Effector memory CD8-positive, alpha-beta T cell (primary cell): Measurements from ENCODE around the gene ABCD3.
"Not testable (repeated sequence)": the region's sequence is repeated elsewhere in the genome, so short reads cannot be mapped to it uniquely, and the experiment has no call there.

ENCODE experiments used
- ATAC-seq: fragments of 150-1000 bp; cut with Tn5 transposase; replicated peaks from 2 replicates; pipeline ENCODE4 v1.10.0; 2021; ENCODE audit warnings: mild to moderate bottlenecking, moderate library complexity
- DNase-seq, 3 experiments: peaks; one replicate each; pipeline ENCODE4 v3.0.0; 2021
- H3K27ac Mint-ChIP-seq, 2 donors: one replicate each; pipeline ENCODE4 v1.8.0; 2022; ENCODE audit warnings: mild to moderate bottlenecking in 2 of 2, mixed read lengths in 2 of 2, moderate library complexity in 2 of 2
- H3K27me3 Mint-ChIP-seq, 2 donors: one replicate each; pipeline ENCODE4 v1.8.0; 2022; ENCODE audit warnings: mixed read lengths in 2 of 2
- H3K36me3 Mint-ChIP-seq: one replicate; pipeline ENCODE4 v1.8.0; 2022; ENCODE audit warnings: mild to moderate bottlenecking, moderate library complexity, mixed read lengths; ENCODE audit not compliant: insufficient read depth
- H3K4me1 Mint-ChIP-seq, 2 donors: one replicate each; pipeline ENCODE4 v1.8.0; 2022; ENCODE audit warnings: low read depth in 2 of 2, mixed read lengths in 2 of 2
- H3K4me3 Mint-ChIP-seq, 2 donors: one replicate each; pipeline ENCODE4 v1.8.0; 2022; ENCODE audit warnings: mild to moderate bottlenecking in 2 of 2, mixed read lengths in 2 of 2, moderate library complexity in 2 of 2
- H3K9me3 Mint-ChIP-seq, 2 donors: one replicate each; pipeline ENCODE4 v1.8.0; 2022; ENCODE audit warnings: mixed read lengths in 2 of 2

Gene ABCD3

GRCh38 chr1:94422115-94422820 lies 4.1 kb downstream of the ABCD3 start:
- H3K4me1 Mint-ChIP-seq = peaks cover 27 to 74% of the 10 kb centered on the region in 2 donors
- no peak overlapping the region for H3K27ac Mint-ChIP-seq
- peaks cover 6% of the 10 kb centered on the region for H3K36me3 Mint-ChIP-seq
- H3K27me3 Mint-ChIP-seq = no peaks in the 10 kb centered on the region
- H3K9me3 Mint-ChIP-seq = no peaks in the 10 kb centered on the region
- DNase-seq (no peak), ATAC-seq (no peak)
- H3K4me3 Mint-ChIP-seq = no peak overlapping the region

GRCh38 chr1:94425821-94426484 lies 7.8 kb downstream of the ABCD3 start:
- Mint-ChIP-seq H3K27me3 (no peaks in the 10 kb centered on the region), H3K9me3 (no peaks in the 10 kb centered on the region), H3K4me1 (peaks cover 31 to 73% of the 10 kb centered on the region in 2 donors), H3K36me3 (peaks cover 6% of the 10 kb centered on the region), H3K27ac (peak overlapping the region in 1 of 2 donors; percentile 28), H3K4me3 (no peak overlapping the region)
- DNase-seq = no peak
- no peak for ATAC-seq

- H3K27me3 Mint-ChIP-seq, DNase-seq, ATAC-seq, H3K4me3 Mint-ChIP-seq, H3K9me3 Mint-ChIP-seq, H3K36me3 Mint-ChIP-seq: not testable (repeated sequence)
- Mint-ChIP-seq H3K4me1 (peaks cover 31 to 70% of the 10 kb centered on the region in 2 donors), H3K27ac (peak overlapping the region in 1 of 2 donors; percentile 28)
These were observed 8.3 kb downstream of the ABCD3 start for GRCh38 chr1:94426485-94426870.

- Mint-ChIP-seq H3K9me3 (no peaks in the 10 kb centered on the region), H3K4me3 (no peak overlapping the region), H3K4me1 (peaks cover 25 to 60% of the 10 kb centered on the region in 2 donors), H3K36me3 (peaks cover 6% of the 10 kb centered on the region), H3K27ac (no peak overlapping the region), H3K27me3 (no peaks in the 10 kb centered on the region)
- no peak for DNase-seq
- ATAC-seq = no peak
These were observed 10.3 kb downstream of the ABCD3 start for GRCh38 chr1:94428441-94428840.

- H3K27me3 Mint-ChIP-seq, DNase-seq, H3K4me3 Mint-ChIP-seq, H3K27ac Mint-ChIP-seq, ATAC-seq, H3K9me3 Mint-ChIP-seq, H3K36me3 Mint-ChIP-seq: not testable (repeated sequence)
- peaks cover 28 to 60% of the 10 kb centered on the region in 2 donors for H3K4me1 Mint-ChIP-seq
These were observed 10.8 kb downstream of the ABCD3 start for GRCh38 chr1:94428927-94429528.

GRCh38 chr1:94430066-94430465 lies 11.9 kb downstream of the ABCD3 start:
- not testable (repeated sequence) for ATAC-seq, H3K9me3 Mint-ChIP-seq, H3K27ac Mint-ChIP-seq, H3K4me3 Mint-ChIP-seq, DNase-seq, H3K27me3 Mint-ChIP-seq, H3K36me3 Mint-ChIP-seq
- H3K4me1 Mint-ChIP-seq = peaks cover 32 to 58% of the 10 kb centered on the region in 2 donors

- Mint-ChIP-seq H3K27me3 (no peaks in the 10 kb centered on the region), H3K36me3 (no peaks in the 10 kb centered on the region), H3K27ac (no peak overlapping the region), H3K4me1 (peaks cover 29 to 46% of the 10 kb centered on the region in 2 donors), H3K4me3 (no peak overlapping the region), H3K9me3 (no peaks in the 10 kb centered on the region)
- ATAC-seq = no peak
- DNase-seq = no peak
These were observed 15.7 kb downstream of the ABCD3 start for GRCh38 chr1:94433866-94434265.

- Mint-ChIP-seq H3K27me3 (no peaks in the 10 kb centered on the region), H3K4me1 (peaks cover 29 to 46% of the 10 kb centered on the region in 2 donors)
- no peak for ATAC-seq
These were observed 16.3 kb downstream of the ABCD3 start for GRCh38 chr1:94434365-94435045.

GRCh38 chr1:94438692-94439276 lies 20.6 kb downstream of the ABCD3 start:
- H3K4me1 Mint-ChIP-seq = peaks cover 17 to 40% of the 10 kb centered on the region in 2 donors
- no peak overlapping the region for H3K4me3 Mint-ChIP-seq
- H3K27me3 Mint-ChIP-seq = no peaks in the 10 kb centered on the region
- ATAC-seq (no peak), DNase-seq (no peak)
- no peaks in the 10 kb centered on the region for H3K36me3 Mint-ChIP-seq
- H3K9me3 Mint-ChIP-seq = peaks cover 7 to 8% of the 10 kb centered on the region in 2 donors
- no peak overlapping the region for H3K27ac Mint-ChIP-seq

More at GRCh38 chr1:94434365-94435045, 16.3 kb downstream of the ABCD3 start:
- no peak for DNase-seq
- Mint-ChIP-seq H3K4me3 (no peak overlapping the region), H3K27ac (no peak overlapping the region), H3K9me3 (no peaks in the 10 kb centered on the region), H3K36me3 (no peaks in the 10 kb centered on the region)

GRCh38 chr1:94440088-94440487 lies 21.9 kb downstream of the ABCD3 start:
- no peaks in the 10 kb centered on the region for H3K36me3 Mint-ChIP-seq
- DNase-seq (no peak), ATAC-seq (no peak)
- H3K27ac Mint-ChIP-seq = no peak overlapping the region
- no peak overlapping the region for H3K4me3 Mint-ChIP-seq
- peaks cover 13 to 35% of the 10 kb centered on the region in 2 donors for H3K4me1 Mint-ChIP-seq
- H3K27me3 Mint-ChIP-seq = no peaks in the 10 kb centered on the region
- H3K9me3 Mint-ChIP-seq = peaks cover 7 to 9% of the 10 kb centered on the region in 2 donors

GRCh38 chr1:94443067-94443466 lies 24.9 kb downstream of the ABCD3 start:
- H3K4me1 Mint-ChIP-seq = peaks cover 9 to 22% of the 10 kb centered on the region in 2 donors
- ATAC-seq, H3K27ac Mint-ChIP-seq, DNase-seq, H3K27me3 Mint-ChIP-seq, H3K4me3 Mint-ChIP-seq, H3K36me3 Mint-ChIP-seq: not testable (repeated sequence)
- H3K9me3 Mint-ChIP-seq = peaks cover 9 to 11% of the 10 kb centered on the region in 2 donors

GRCh38 chr1:94444819-94445218 lies 26.6 kb downstream of the ABCD3 start:
- Mint-ChIP-seq H3K9me3 (peaks cover 9 to 18% of the 10 kb centered on the region in 2 donors), H3K4me1 (peaks cover 5 to 16% of the 10 kb centered on the region in 2 donors)
- not testable (repeated sequence) for H3K36me3 Mint-ChIP-seq, H3K27me3 Mint-ChIP-seq, H3K27ac Mint-ChIP-seq, ATAC-seq, H3K4me3 Mint-ChIP-seq, DNase-seq

GRCh38 chr1:94445733-94446132 lies 27.5 kb downstream of the ABCD3 start:
- H3K27me3 Mint-ChIP-seq, DNase-seq, H3K36me3 Mint-ChIP-seq, H3K4me1 Mint-ChIP-seq, ATAC-seq, H3K4me3 Mint-ChIP-seq, H3K27ac Mint-ChIP-seq: not testable (repeated sequence)
- peaks cover 9 to 18% of the 10 kb centered on the region in 2 donors for H3K9me3 Mint-ChIP-seq
